A549 (cell line): Measurements from ENCODE around the gene SHLD3. TPM values are rescaled to one million over a fixed set of nuclear protein-coding genes. Genes with fewer than 3 reads are reported as not detected.

Experiments used
- ATAC-seq, 2 experiments: fragments of 200-7000 bp in 1 of 2; fragments of >200 bp in 1 of 2; cut with Nextera tagmentation in 1 of 2; cut with Tn5 transposase in 1 of 2; 3 replicates each; pipeline versions ENCODE4 v1.8.0 to v1.9.1; 2018 to 2020; ENCODE audit warnings: mild to moderate bottlenecking in 1 of 2, moderate library complexity in 1 of 2
- CTCF ChIA-PET: fragments of 300-600 bp; sonication (Branson Sonifier 250); formaldehyde crosslinking; extraction: SDS; loops from one replicate; lab custom pipeline; 2021; ENCODE audit warnings: antibody characterized with exemption, inconsistent platforms; lab: Yijun Ruan, JAX
- POLR2A ChIA-PET: fragments of 350-600 bp; formaldehyde crosslinking; extraction: SDS; loops from one replicate; lab custom pipeline; 2021; ENCODE audit warnings: antibody characterized with exemption, inconsistent platforms; lab: Yijun Ruan, JAX
- DNase-seq, 2 experiments: peaks; one replicate each; pipeline versions ENCODE4 v3.0.0 to v3.0.0-alpha.2; 2011 to 2016; ENCODE audit warnings: low read depth in 1 of 2, low spot score in 1 of 2
- FAIRE-seq: peaks from 2 replicates; lab custom pipeline; 2011; peaks lifted over from hg19 to GRCh38; lab: Jason Lieb, UNC
- H3K27ac ChIP-seq, 2 experiments: fragments of >200 bp; sonication (Bioruptor Twin); formaldehyde crosslinking; 3 replicates each; pipeline ENCODE4 v1.5.1; 2016 to 2017
- H3K4me1 ChIP-seq: fragments of >200 bp; sonication (Bioruptor Twin); formaldehyde crosslinking; 3 replicates; pipeline ENCODE4 v1.6.1; 2016
- H3K4me2 ChIP-seq: fragments of >200 bp; sonication (Bioruptor Twin); formaldehyde crosslinking; 3 replicates; pipeline ENCODE4 v1.6.1; 2016
- H3K4me3 ChIP-seq: fragments of >200 bp; sonication (Bioruptor Twin); formaldehyde crosslinking; 3 replicates; pipeline ENCODE4 v1.5.1; 2016
- H3K9me3 ChIP-seq: fragments of >200 bp; sonication (Bioruptor Twin); formaldehyde crosslinking; 3 replicates; pipeline ENCODE4 v1.6.1; 2016
- BHLHE40 ChIP-seq: IDR thresholded peaks from 2 replicates; pipeline ENCODE4 v1.6.1; 2012; ENCODE audit warnings: low read depth, low read length, inconsistent platforms
- CBX8 ChIP-seq: fragments of 200-600 bp; sonication (generic); IDR thresholded peaks from 2 replicates; pipeline ENCODE4 v1.6.1; 2016
- CHD2 ChIP-seq: fragments of 150-350 bp; IDR thresholded peaks from 2 replicates; pipeline ENCODE4 v1.6.1; 2014; ENCODE audit warnings: low read length; ENCODE audit not compliant: partially characterized antibody
- EHF ChIP-seq: fragments of 250-450 bp; sonication (Bioruptor Pico); IDR thresholded peaks from 2 replicates; pipeline ENCODE4 v1.5.0; 2020; ENCODE audit warnings: mild to moderate bottlenecking
- EP300 ChIP-seq, 2 experiments: fragments of >200 bp; sonication (Bioruptor Twin); formaldehyde crosslinking; IDR thresholded peaks; 2 replicates in 1 of 2; 3 replicates in 1 of 2; pipeline ENCODE4 v1.6.1; 2016 to 2017
- ESRRA ChIP-seq: fragments of 150-350 bp; IDR thresholded peaks from 2 replicates; pipeline ENCODE4 v1.6.1; 2014; ENCODE audit warnings: mild to moderate bottlenecking, low read length, borderline replicate concordance
- FOSB ChIP-seq: fragments of 250-450 bp; sonication (Bioruptor Pico); IDR thresholded peaks from 2 replicates; pipeline ENCODE4 v1.5.0; 2020; ENCODE audit warnings: mild to moderate bottlenecking, moderate library complexity
- FOSL2 ChIP-seq, 2 experiments: fragments of 450-650 bp in 1 of 2; fragments of >200 bp in 1 of 2; sonication (Bioruptor Twin) in 1 of 2; formaldehyde crosslinking; IDR thresholded peaks; 2 replicates each; pipeline versions ENCODE4 v1.5.0 to v1.6.1; 2016 to 2020; ENCODE audit warnings: mild to moderate bottlenecking in 1 of 2, moderate library complexity in 1 of 2
- FOXS1 ChIP-seq: fragments of 250-450 bp; sonication (Bioruptor Pico); IDR thresholded peaks from 2 replicates; pipeline ENCODE4 v1.5.0; 2020; ENCODE audit warnings: mild to moderate bottlenecking, moderate library complexity
- GATA3 ChIP-seq: IDR thresholded peaks from 2 replicates; pipeline ENCODE4 v1.6.1; 2012; ENCODE audit warnings: borderline replicate concordance
- HDAC2 ChIP-seq: fragments of 200-600 bp; sonication (generic); IDR thresholded peaks from 2 replicates; pipeline ENCODE4 v1.6.1; 2016
- HES2 ChIP-seq: fragments of >200 bp; sonication (Bioruptor Twin); formaldehyde crosslinking; IDR thresholded peaks from 2 replicates; pipeline ENCODE4 v1.6.1; 2016
- HEYL ChIP-seq: fragments of 250-450 bp; sonication (Bioruptor Pico); IDR thresholded peaks from 2 replicates; pipeline ENCODE4 v1.8.0; 2021; ENCODE audit warnings: mild to moderate bottlenecking, moderate library complexity
- HOXA7 ChIP-seq: fragments of 250-450 bp; sonication (Bioruptor Pico); IDR thresholded peaks from 2 replicates; pipeline ENCODE4 v1.5.0; 2020; ENCODE audit warnings: mild to moderate bottlenecking, moderate library complexity
- HOXB13 ChIP-seq: fragments of 250-450 bp; sonication (Bioruptor Pico); IDR thresholded peaks from 2 replicates; pipeline ENCODE4 v1.5.0; 2020; ENCODE audit warnings: low read depth, mild to moderate bottlenecking, moderate library complexity
- KDM5A ChIP-seq: fragments of 200-600 bp; sonication (generic); IDR thresholded peaks from 2 replicates; pipeline ENCODE4 v1.6.1; 2016; ENCODE audit warnings: antibody characterized with exemption, mild to moderate bottlenecking
- MAZ ChIP-seq: fragments of 150-350 bp; IDR thresholded peaks from 2 replicates; pipeline ENCODE4 v1.6.1; 2014; ENCODE audit warnings: antibody characterized with exemption, low read depth, low read length, borderline replicate concordance
- NFE2L2 ChIP-seq: fragments of 150-350 bp; conservative IDR thresholded peaks from 2 replicates; pipeline ENCODE4 v1.6.1; 2014; ENCODE audit warnings: low read length
- NR3C1 ChIP-seq: fragments of >200 bp; sonication (Bioruptor Twin); formaldehyde crosslinking; IDR thresholded peaks from 3 replicates; pipeline ENCODE4 v1.6.1; 2017
- PHF8 ChIP-seq: fragments of 200-600 bp; sonication (generic); IDR thresholded peaks from 2 replicates; pipeline ENCODE4 v1.6.1; 2016; ENCODE audit warnings: low read depth, mild to moderate bottlenecking, antibody characterized with exemption, moderate library complexity, borderline replicate concordance
- POLR2A ChIP-seq: IDR thresholded peaks from 2 replicates; pipeline ENCODE4 v1.6.1; 2012; ENCODE audit warnings: mild to moderate bottlenecking, low read length
- RARB ChIP-seq: fragments of 250-450 bp; sonication (Bioruptor Pico); IDR thresholded peaks from 2 replicates; pipeline ENCODE4 v1.8.0; 2021; ENCODE audit warnings: mild to moderate bottlenecking, moderate library complexity
- REST ChIP-seq: fragments of 200-600 bp; sonication (generic); IDR thresholded peaks from 2 replicates; pipeline ENCODE4 v1.6.1; 2016; ENCODE audit warnings: antibody characterized with exemption, mild to moderate bottlenecking, moderate library complexity
- RNF2 ChIP-seq: fragments of 200-600 bp; sonication (generic); IDR thresholded peaks from 2 replicates; pipeline ENCODE4 v1.6.1; 2016; ENCODE audit warnings: low read depth, mild to moderate bottlenecking, antibody characterized with exemption, moderate library complexity, borderline replicate concordance
- SMC3 ChIP-seq: fragments of >200 bp; sonication (Bioruptor Twin); formaldehyde crosslinking; IDR thresholded peaks from 3 replicates; pipeline ENCODE4 v1.6.1; 2018; ENCODE audit warnings: inconsistent platforms
- SREBF2 ChIP-seq: fragments of 450-650 bp; IDR thresholded peaks from 2 replicates; pipeline ENCODE4 v1.6.1; 2014; ENCODE audit warnings: mild to moderate bottlenecking, moderate library complexity
- TFCP2L1 ChIP-seq: fragments of 250-450 bp; sonication (Bioruptor Pico); IDR thresholded peaks from 2 replicates; pipeline ENCODE4 v1.5.0; 2021; ENCODE audit warnings: mild to moderate bottlenecking
- ZNF302 ChIP-seq: fragments of 250-450 bp; sonication (Bioruptor Pico); IDR thresholded peaks from 2 replicates; pipeline ENCODE4 v1.9.0; 2021; ENCODE audit warnings: inconsistent platforms, mild to moderate bottlenecking, moderate library complexity
- ZSCAN20 ChIP-seq: fragments of 250-450 bp; sonication (Bioruptor Pico); IDR thresholded peaks from 2 replicates; pipeline ENCODE4 v1.8.0; 2022; ENCODE audit warnings: mild to moderate bottlenecking, moderate library complexity
- WGBS: methylation state at CpG from one replicate; pipeline ENCODE4 v1.1.6; 2017; ENCODE audit errors: missing lambda C conversion rate; 5-methylcytosine and 5-hydroxymethylcytosine counted together
- polyA plus RNA-seq, 4 experiments: library from polyadenylated mRNA; depleted of rRNA in 3 of 4; stranded (reverse); fragments of >200 nt; fragmentation: RNase III in 1 of 4; extraction: RNeasy Plus Mini Kit Qiagen cat#74134 plus additional on column Dnase treatment in 1 of 4; gene quantifications; 2 replicates in 3 of 4; 3 replicates in 1 of 4; pipeline ENCODE4 v1.2.3, GENCODE V29; 2011 to 2017
- TF ChIP-seq, protein P1 (sequence below): fragments of >200 bp; sonication (Bioruptor Twin); formaldehyde crosslinking; IDR thresholded peaks from 3 replicates; pipeline ENCODE4 v1.5.1; 2016
- TF ChIP-seq, protein P2 (sequence below): IDR thresholded peaks from 2 replicates; pipeline ENCODE4 v1.6.1; 2012
- TF ChIP-seq, protein P3 (sequence below): IDR thresholded peaks from 2 replicates; pipeline ENCODE4 v1.6.1; 2012; ENCODE audit warnings: low read depth, borderline replicate concordance
- TF ChIP-seq, protein P4 (sequence below): IDR thresholded peaks from 2 replicates; pipeline ENCODE4 v1.6.1; 2012

The SHLD3 gene
- polyA plus RNA-seq, 2 of the 4 experiments (the other 2 are of a cell fraction) = 2.7 to 5.0 TPM

GRCh38 chr5:65623482-65623881, 1.3 kb upstream of the SHLD3 start (continued):
- no peak for TF ChIP-seq REST
- TF ChIP-seq EP300 (IDR thresholded peaks at IDR 0.05) = no peak

GRCh38 chr5:65624025-65624570, 729 bp upstream of the SHLD3 start, which contains the start of gene TRIM23:
Gene TRIM23 (minus strand): TSS chr5:65624333. CDS start chr5:65624274, 59 bp downstream.
- DNase-seq (peak; percentile 79 to 93), ATAC-seq (peak; percentile 98 to 99), FAIRE-seq (no peak)
- Histone ChIP-seq H3K4me2 (peak within 1 kb of the TSS; percentile 90), H3K4me1 (peaks cover 15% of the 10 kb centered on the region; the same call in 2 of the 3 replicates), H3K4me3 (peak within 1 kb of the TSS; percentile 72), H3K9me3 (no peaks in the 10 kb centered on the region), H3K27ac (peak within 1 kb of the TSS; percentile 87 to 90)
- ChIA-PET POLR2A (interaction anchor here (0.9 to 1.0 kb wide), 2 partner anchors 61 to 98 kb away, joined by 4 to 5 read pairs; partner anchors contain the start of genes CENPK, NLN, PPWD1 and SGTB), CTCF (interaction anchor here (0.7 to 1.0 kb wide), 2 partner anchors 18 to 417 kb away, joined by 3 to 4 read pairs; no protein-coding TSS in a partner anchor)
- 2% methylated on average over 24 of the region's 32 CpGs for WGBS
- TF ChIP-seq, protein P1, sequence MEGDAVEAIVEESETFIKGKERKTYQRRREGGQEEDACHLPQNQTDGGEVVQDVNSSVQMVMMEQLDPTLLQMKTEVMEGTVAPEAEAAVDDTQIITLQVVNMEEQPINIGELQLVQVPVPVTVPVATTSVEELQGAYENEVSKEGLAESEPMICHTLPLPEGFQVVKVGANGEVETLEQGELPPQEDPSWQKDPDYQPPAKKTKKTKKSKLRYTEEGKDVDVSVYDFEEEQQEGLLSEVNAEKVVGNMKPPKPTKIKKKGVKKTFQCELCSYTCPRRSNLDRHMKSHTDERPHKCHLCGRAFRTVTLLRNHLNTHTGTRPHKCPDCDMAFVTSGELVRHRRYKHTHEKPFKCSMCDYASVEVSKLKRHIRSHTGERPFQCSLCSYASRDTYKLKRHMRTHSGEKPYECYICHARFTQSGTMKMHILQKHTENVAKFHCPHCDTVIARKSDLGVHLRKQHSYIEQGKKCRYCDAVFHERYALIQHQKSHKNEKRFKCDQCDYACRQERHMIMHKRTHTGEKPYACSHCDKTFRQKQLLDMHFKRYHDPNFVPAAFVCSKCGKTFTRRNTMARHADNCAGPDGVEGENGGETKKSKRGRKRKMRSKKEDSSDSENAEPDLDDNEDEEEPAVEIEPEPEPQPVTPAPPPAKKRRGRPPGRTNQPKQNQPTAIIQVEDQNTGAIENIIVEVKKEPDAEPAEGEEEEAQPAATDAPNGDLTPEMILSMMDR = no peak
- TF ChIP-seq FOSB (CRISPR knock-in tag) (no peak), FOSL2 (IDR thresholded peaks at IDR 0.05) (no peak), FOSL2 (CRISPR knock-in tag; IDR thresholded peaks at IDR 0.05) (no peak), EHF (CRISPR knock-in tag) (no peak), GATA3 (no peak), POLR2A (peak; percentile 66), EP300 (IDR thresholded peaks at IDR 0.05) (no peak), KDM5A (no peak), RNF2 (no peak), CBX8 (no peak), NR3C1 (no peak), FOXS1 (CRISPR knock-in tag) (no peak), CHD2 (no peak), HEYL (no peak), SMC3 (no peak), PHF8 (peak; percentile 13; the same call in 1 of the 2 replicates), ESRRA (no peak), HOXB13 (CRISPR knock-in tag) (no peak), MAZ (no peak), TFCP2L1 (CRISPR knock-in tag) (no peak), BHLHE40 (no peak), ZNF302 (CRISPR knock-in tag) (no peak), RARB (no peak), ZSCAN20 (CRISPR knock-in tag) (no peak), HDAC2 (no peak), SREBF2 (no peak), HOXA7 (no peak), NFE2L2 (no peak), HES2 (no peak)
- TF ChIP-seq, protein P2, sequence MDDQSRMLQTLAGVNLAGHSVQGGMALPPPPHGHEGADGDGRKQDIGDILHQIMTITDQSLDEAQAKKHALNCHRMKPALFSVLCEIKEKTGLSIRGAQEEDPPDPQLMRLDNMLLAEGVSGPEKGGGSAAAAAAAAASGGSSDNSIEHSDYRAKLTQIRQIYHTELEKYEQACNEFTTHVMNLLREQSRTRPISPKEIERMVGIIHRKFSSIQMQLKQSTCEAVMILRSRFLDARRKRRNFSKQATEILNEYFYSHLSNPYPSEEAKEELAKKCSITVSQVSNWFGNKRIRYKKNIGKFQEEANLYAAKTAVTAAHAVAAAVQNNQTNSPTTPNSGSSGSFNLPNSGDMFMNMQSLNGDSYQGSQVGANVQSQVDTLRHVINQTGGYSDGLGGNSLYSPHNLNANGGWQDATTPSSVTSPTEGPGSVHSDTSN = no peak
- TF ChIP-seq, protein P3, sequence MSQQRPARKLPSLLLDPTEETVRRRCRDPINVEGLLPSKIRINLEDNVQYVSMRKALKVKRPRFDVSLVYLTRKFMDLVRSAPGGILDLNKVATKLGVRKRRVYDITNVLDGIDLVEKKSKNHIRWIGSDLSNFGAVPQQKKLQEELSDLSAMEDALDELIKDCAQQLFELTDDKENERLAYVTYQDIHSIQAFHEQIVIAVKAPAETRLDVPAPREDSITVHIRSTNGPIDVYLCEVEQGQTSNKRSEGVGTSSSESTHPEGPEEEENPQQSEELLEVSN = 0 out of 2 replicates have a peak, but pooled peaks have one; percentile 13
- TF ChIP-seq, protein P4, sequence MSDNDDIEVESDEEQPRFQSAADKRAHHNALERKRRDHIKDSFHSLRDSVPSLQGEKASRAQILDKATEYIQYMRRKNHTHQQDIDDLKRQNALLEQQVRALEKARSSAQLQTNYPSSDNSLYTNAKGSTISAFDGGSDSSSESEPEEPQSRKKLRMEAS = peak; percentile 24; the same call in 1 of the 2 replicates
